GM18873 (cell line): ENCODE data around the gene WDR45.

Experiments used
- ATAC-seq: cut with Tn5 transposase; IDR thresholded peaks from one replicate; pipeline ENCODE4 v1.9.1; 2021; ENCODE audit warnings: mild to moderate bottlenecking, moderate library complexity, moderate number of reproducible peaks; ENCODE audit not compliant: unreplicated experiment, low FRiP score

WDR45 gene

DNA sequence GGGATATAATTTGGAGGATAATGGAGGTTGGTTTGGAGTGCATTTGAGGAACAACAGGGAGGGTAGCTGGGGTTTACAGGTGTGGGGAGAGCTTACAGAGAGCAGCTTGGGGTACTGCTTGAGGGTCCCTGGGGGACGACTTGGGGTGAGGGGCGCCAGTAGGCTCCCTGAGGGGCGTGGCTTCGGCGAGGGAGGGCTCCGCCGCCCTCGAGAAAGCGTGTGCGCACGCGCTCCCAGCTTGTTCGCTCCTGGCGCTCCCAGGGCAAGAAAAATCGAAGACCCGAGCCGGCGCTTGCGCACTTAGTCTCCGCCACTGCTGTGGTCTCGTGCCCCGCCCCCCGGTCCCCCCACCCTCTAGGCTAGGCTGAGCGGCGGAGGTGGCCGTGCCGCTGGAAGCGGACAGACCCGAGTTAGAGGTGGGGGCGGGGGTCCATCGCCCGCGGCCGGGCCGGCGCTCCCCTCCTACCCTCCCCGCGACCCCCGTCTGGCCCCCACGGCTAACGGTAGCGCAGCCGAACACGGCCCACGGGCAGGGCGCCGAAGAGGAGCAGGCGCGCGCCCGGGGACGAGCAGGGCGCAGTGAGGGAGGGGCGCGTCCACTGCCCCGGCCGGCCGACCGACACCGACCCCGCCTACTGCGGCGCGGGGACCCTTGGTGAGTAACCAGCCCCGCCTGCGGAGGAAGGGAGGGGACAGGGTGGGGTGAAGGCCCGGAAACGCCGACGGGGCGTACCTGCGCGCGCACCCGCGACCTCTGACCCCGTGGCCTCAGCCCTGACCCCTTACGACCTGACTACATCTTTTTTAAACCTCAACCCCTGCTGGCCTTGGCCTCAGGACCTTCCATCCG, 26.2 kb downstream of the WDR45 start:
- ATAC-seq, result no peak

DNA sequence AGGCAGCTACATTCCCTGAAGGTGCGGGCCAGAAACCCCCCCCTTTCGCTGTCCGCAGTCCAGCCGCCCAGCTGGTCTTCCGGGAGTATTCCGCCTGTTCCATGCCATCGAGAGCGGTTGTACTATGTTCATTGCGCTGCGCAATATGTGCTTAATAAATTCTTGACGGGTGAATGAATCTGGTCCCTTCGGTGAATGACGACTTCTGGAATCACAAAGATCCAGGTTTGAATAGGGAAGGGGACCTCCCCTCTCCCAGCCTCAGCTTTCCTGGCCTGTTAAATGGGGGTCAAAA, 35.8 kb downstream of the WDR45 start:
- no peak for ATAC-seq

DNA sequence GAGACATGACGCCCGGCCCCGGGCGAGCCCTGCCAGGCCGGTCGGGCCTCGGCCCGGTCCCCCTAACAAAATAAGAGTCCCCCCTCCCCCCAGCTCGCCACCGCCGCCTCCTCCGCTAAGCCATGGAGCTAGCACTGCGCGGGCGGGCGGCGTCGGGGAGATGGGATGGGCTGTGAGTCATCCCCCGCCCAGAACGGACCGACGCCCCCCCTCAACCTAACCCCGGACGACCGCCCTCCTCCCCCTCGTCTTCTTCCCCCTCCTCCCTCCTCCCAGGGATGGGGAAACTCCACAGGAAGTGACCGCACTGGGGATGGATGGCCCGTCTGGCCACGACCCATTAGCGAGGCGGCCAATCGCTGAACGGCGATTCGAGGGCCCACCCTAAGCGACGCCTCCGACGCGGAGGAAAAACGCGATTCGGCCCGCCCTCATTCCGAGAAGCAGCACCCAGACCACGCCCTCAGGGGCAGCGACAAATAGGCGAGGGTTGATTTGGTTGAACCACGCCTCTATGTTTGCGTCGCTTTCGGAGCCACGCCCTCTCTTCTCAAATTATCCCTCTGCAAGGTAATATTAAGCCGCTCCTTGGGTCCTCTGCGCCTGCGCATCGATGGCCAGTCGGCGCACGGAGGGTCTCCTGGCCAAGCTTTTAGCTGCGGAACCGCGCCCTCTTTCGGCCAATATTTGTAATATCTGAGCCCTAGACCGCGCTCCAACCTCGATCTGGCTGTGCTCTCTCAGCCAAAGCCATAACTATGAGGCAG, 36.3 kb downstream of the WDR45 start, which contains the start of gene TFE3:
Gene TFE3 (minus strand): TSS at position 138 of the 767 bp plus-strand sequence. CDS start 131 bp downstream, at position 7.
- ATAC-seq, result peak; percentile 65

DNA sequence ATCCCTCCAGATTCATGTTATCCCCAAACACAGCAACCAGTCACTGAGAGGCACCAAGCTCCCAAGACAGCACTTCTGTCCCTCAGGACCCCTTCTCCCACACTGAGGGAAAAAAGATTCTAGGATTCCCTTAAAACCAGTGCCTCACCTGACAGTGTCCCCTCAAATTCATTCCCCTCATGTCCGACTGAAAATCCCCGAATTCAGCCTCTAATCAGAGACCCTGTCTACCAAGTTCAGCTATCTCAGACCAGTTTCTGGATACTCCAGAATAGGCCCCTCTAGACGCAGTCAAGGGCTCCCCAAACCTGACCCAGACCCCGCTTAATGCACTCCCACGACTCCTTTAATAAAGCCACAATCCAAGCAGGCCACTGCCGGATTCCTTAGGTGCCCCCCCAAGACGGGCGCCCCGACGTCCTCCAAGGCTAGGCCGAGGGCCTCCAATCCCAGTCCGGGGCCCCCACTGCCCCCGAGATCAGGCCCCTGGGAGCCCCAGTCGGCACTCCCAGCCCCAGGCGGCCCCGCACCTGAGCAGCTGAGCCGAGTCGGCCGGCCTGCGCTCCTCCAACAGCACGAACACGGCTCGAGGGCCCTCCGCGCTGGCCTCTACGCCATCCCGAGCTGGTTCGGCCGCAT, 37.0 kb downstream of the WDR45 start:
- no peak for ATAC-seq

DNA sequence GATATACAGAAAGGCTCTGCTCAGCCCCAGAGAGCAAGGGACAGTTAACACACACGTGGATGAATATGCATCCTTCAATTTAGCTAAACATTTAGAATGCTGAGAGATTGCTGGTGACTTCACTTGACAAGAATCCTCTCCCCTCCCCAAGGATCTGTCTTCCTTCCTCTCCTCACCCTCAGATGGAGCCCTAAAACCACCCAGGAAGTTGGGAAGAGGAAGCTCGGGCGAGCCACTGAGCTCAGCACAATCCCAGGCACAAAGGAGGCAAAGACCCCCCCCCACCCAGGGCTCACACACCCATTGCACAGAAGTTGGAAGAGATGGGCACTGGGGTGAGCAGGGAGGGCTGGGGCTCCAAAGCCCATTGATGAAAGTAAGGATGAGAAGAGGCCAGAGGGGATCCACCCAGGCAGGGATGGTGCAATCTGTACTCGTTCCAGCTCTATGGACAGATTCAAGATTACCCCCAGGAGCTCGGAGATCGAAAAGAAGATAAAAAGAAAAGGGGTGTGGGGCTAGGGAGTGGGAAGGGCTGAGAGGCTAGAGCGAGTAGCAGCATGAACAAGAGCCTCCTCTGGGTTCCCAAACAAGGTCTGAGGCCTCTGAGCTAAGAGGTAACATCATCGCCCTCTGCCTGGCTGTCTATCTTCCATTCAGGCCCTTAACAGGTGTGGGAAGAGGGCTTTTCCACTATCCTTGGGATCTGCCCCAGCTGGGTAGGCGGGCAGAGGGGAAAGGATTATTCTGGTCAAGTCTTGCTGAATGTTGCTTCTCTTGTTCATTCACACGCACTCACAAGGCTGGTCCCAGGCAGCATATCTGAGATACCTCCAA, 37.7 kb downstream of the WDR45 start:
- ATAC-seq, result no peak

DNA sequence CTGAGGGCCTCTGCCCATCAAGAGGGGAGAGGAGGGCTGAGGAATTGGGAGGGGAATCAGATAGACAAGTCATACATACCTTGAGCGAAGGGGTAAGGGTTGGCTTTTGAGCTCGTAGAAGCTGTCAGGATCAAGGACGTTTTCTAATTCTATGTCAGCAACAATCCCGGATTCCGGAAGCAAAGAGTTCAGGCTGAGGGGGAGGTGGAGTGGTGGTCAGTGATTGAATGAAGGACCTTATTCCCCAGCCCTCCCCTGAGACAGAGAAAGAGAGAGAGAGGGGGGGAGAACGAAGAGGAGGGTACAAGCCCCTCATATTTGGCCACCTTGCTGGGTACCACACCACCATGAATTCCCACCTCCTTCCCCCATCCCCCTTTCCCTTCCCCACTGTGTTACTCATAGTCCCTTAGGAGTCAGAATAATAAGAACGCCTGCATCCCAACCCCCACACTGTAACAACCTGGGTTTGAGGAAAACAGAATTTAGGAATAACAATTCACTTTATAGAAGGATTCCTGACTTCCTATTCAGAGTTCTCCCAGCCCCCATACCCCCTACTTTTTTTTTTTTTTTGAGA, 39.2 kb downstream of the WDR45 start:
- no peak for ATAC-seq

DNA sequence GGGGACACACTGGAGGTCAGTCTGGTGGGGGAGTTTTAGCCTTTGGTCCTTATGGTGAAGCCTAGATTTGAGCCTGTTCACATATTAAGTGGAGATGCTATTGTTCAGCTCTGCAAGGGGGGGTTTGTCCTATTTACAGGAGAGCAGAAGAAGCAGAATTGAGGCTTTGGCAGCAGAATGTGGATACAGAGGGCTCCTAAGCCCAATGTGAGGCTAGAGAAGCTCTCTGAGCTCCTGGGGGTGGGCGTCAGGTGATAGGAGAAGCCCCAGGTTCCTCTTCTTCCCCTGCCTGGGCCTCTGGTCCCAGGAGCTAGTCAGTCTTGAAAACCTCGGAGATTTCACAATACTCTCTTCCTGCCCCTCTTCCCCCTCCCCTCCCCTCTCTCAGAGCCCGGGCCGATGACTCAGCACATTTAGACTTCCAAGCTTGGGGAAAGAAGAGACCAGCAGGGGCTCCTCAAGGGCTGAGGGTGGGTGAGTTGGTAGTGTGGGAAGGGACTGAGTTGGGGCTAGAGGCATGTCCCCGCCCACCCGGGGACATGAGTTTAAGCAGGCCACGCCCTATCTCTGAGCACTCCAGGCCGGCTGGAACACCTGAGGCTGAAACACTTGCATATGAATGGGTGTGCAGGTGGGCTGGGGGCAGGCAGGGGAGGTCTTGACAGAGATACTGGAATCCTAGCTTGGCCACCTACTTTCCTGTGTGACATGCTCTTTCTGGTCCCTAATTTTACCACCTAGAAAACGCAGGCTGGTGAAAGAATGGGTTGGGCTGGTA, 39.9 kb downstream of the WDR45 start:
- no peak for ATAC-seq

DNA sequence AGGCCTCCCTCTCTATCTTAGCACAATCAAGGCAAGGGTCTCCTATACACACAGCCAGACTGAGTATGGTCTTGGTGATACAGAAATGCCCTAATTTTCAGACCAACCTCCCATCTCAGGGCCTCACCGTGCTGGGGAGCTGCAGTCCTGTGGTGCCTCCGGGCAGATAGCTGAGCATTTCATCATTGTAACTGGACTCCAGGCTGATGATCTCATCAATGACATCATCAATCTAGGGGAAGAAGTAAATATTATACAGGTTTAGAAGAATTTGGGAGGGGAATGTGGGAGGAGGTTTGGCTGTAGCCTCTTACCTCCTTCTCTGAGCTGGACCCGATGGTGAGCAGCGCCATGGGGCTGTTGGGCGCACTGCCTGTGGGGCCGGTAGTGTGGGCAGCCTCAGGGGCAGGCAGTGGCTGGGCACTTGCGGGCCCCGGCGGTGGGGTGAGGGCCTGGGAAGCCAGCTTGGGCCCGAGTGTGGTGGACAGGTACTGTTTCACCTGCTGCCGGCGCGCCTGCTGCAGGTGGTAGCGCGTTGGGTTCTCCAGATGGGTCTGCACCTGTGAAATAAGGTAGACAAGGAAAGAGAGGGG, 41.7 kb downstream of the WDR45 start:
- no peak for ATAC-seq

DNA sequence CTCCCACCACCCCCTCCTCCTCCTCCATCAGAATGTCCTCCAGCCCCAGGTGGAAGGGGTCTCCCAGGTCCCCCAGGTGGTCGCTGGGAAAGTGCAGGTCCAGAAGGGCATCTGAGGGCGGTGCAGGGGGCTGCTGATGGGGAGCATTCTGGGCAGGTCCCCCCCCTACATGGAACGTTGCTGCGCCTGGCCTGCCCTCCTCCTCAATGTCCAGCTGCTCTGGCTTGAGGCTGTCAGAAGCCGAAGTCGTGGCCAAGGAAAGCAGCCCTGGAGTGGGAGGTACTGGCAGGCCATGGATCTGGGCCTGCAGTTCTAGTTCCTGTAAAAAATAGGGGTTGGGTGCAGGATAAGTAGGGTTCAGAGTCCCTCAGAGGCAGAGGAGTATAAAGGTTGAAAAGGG, 49.4 kb downstream of the WDR45 start:
- no peak for ATAC-seq

DNA sequence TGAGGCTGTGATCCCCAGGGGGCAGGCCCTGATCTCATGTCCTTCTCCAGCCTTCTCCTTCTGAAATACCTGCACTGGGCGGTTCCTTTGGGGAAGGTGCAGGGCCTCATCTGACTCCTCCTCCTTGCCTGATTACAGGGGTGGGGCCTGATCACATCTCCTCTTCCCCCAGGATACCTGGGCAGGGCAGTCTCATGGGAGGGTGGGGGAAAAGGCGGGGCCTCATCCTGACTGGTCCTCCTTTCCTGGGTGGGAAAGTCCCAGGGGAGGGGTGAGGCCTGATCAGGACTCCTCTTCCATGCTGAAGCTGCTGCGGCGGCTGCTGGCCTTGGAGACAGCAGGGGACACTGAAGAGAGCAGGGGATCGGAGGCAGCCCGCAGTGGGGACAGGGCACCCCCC, 49.8 kb downstream of the WDR45 start:
- no peak for ATAC-seq
